GOT3 (cell line): ENCODE data around the gene KIN.
"Not testable (repeated sequence)": the region's sequence is repeated elsewhere in the genome, so short reads cannot be mapped to it uniquely, and the experiment has no call there.

Source experiments
- DNase-seq: peaks from one replicate; lab custom pipeline; 2025; ENCODE audit warnings: mixed read lengths; lab: John Stamatoyannopoulos, UW

KIN gene, protein sequence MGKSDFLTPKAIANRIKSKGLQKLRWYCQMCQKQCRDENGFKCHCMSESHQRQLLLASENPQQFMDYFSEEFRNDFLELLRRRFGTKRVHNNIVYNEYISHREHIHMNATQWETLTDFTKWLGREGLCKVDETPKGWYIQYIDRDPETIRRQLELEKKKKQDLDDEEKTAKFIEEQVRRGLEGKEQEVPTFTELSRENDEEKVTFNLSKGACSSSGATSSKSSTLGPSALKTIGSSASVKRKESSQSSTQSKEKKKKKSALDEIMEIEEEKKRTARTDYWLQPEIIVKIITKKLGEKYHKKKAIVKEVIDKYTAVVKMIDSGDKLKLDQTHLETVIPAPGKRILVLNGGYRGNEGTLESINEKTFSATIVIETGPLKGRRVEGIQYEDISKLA

DNA sequence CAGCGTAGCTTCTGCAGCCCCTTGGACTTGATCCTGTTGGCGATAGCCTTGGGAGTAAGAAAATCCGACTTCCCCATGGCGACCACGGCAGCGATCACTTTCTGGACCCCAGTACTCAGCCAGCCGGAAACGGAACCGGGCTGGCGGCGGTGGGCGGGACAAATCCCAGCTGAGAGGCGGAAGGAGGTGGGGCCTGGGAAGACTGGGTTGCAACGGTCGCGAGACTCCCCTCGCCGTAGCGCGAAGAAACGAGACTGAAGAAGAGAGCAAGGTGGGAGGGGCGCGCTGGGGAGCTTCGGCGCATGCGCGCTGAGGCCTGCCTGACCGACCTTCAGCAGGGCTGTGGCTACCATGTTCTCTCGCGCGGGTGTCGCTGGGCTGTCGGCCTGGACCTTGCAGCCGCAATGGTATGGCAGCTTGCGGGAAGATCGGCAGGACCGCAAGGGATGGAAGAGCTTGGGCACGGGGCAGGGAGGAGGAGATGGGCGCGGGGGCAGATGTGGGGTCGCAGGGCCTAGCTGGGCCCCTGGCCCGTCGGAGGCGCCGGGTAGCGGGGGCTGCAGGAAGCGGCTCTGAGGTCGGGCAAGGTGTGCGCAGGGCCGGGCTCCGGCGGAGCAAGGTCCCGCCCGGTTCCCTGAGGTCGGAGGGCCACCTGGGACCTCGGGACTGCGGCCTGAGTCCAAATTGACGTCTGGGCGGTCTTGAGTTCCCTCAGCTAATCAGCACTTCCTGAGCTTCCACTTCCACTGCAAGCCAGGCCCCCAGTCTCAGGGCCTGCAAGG lies at the start of gene KIN, which contains the start of gene ATP5F1C:
Gene KIN, minus strand, starts transcription at position 137 of the 782 bp plus-strand sequence. Its CDS starts 60 bp downstream, at position 77.
Gene ATP5F1C, plus strand, starts transcription at position 321 of the 782 bp plus-strand sequence. Its CDS starts 31 bp downstream, at position 352.
- peak; percentile 91 for DNase-seq

DNA sequence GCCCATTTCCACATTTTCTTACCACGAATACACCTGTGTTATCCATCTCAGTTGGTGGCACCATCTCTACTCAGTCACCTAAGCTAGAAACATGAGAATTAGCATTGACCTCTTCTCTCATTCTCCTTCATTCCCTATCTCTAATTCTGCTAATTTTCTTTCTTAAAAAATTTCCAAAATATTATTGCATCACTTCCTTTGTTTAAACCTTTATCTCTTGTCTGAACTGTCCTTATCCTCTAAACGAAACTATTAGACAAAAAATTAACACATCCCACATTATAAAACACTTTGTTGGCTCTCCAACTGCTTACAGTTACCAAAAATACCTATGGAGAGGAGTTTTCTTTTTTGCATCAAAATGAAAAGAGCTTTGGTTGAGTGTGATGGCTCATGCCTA lies 48.8 kb upstream of the KIN start:
- no peak for DNase-seq

DNA sequence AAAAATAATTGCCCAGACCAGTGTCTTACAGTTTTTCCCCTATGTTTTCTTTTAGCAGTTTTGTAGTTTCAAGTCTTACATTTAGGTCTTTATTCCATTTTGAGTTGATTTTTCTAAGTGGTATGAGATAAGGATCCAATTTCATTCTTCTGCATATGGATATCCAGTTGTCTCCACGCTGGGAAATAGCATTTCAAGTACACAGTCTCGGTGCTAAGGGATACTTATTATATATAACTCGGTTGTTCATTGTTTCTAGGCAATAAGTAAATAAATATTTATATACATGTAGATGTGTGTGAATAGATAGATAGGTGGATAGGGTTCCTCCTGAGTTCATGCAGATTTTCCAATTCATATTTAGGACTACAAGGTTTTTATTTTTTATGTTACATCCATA lies 46.5 kb upstream of the KIN start:
- DNase-seq: no peak

GRCh38 chr10:7833210-7833609 lies 45.4 kb upstream of the KIN start:
- no peak for DNase-seq

GRCh38 chr10:7832060-7832459 lies 44.3 kb upstream of the KIN start:
- DNase-seq: no peak

DNA sequence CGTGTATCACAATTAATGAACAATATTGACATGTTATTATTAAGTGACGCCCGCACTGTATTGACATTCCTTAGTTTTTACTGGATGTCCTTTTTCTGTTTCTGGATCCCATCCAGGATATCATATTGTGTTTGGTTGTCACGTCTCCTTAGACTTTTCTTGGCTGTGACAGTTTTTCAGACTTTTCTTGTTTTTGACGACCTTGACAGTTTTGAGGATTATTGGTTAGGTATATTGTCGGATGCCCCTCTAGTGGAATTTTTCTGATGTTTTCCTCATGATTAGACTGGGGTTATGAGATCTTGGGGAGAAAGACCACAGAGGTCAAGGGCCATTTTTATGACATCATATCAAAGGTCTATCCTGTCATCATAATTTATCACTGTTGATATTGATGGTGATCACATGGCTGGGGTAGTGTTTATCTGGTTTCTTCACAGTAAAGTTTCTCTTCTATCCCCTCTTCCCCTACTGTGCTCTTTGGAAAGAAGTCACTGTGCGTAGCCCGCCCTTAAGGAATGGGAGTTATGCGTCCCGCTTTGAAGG lies 41.6 kb upstream of the KIN start:
- no peak for DNase-seq

DNA sequence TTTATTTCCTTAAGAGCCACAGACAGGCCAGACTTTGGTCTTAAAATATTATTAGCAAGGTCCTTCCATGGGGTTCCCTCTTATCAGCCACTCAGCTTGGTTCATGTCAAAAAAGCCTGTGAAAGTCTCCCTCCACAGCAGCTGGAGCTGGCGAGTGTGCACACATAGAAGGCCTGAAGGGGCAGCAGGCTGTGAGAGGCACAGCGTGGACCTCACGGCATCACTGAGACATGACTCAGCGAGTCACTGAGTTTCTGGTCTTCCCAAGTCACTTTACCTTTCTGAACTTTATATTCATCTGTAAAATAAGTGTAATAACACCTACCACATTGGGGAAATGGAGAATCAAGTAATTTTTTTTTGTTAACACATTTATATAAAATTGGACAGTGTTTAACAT lies 39.2 kb upstream of the KIN start:
- no peak for DNase-seq

DNA sequence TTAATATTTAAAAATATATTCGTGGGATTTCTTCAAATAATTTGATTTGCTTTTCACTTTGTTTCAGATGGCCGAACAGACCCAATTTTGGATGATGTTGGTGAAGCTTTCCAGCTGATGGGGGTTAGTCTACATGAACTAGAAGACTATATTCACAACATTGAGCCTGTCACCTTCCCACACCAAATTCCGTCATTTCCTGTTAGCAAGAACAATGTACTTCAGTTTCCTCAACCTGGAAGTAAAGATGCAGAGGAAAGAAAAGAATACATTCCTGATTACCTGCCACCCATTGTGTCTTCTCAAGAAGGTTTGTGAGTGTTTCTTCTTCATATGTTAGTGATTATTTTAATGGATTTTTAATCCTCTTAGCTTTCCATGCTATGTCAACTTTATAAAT lies 36.5 kb upstream of the KIN start:
- no peak for DNase-seq

GRCh38 chr10:7819121-7819460 lies 31.3 kb upstream of the KIN start:
- DNase-seq: no peak

GRCh38 chr10:7818295-7819120 lies 30.7 kb upstream of the KIN start, which contains the start of gene TAF3:
Gene TAF3 (plus strand): TSS chr10:7818505. CDS start chr10:7818710, 205 bp downstream.
- peak; percentile 51 for DNase-seq

DNA sequence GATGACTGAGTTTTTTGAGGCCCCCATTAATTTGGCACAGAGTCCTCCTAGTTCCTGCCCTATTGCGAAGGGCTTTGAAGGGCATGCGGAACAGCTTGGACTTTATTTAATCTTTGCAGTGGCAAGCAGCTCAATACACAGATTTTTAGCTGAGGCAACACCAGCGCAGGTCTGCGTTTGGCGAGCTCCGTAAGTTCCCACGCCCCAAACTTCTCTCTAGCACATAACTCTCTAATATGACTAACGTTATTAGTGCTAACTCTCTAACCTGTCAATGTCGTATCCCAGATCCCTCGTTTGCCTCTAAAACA lies 30.1 kb upstream of the KIN start:
- no peak for DNase-seq

DNA sequence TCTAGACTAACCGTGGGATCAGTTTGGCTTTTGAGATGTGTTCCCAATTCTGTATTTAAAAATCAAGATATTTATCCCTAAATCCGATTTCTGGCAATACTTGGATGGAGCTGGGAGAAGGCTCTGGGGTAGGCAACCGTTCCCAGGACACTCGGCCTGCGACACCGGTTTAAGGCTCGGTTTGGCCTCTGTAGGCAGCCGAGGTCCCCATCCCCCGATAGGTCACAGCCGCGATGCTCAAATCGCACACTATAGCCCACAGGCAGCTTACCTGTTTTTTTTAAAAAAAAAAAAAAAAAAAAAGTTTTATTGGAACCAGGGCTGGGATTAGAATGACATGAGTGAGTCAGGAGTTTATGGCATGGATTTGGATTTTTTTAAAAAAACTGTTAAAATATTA lies 29.8 kb upstream of the KIN start:
- DNase-seq: no peak

DNA sequence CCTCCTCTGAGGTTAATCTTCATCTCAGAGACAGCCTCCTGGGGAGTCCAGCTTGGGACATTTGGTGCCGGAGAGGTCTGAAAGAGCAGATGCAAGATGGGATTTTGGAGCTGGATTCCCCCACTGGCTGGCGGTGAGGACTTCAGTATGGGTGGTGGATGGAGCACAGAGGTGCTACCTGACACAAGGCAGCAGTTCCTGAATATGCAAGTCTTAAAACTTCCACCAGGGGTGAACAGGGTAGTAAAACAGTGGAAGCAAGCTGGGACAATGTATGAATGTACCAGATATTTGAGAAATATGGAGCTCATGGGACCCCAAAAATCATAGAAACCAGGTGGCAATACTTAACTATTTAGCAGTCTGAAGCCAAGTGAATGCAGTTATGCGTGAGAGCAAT lies 25.7 kb upstream of the KIN start:
- DNase-seq: no peak

GRCh38 chr10:7811743-7812142 lies 23.9 kb upstream of the KIN start:
- not testable (repeated sequence) for DNase-seq

DNA sequence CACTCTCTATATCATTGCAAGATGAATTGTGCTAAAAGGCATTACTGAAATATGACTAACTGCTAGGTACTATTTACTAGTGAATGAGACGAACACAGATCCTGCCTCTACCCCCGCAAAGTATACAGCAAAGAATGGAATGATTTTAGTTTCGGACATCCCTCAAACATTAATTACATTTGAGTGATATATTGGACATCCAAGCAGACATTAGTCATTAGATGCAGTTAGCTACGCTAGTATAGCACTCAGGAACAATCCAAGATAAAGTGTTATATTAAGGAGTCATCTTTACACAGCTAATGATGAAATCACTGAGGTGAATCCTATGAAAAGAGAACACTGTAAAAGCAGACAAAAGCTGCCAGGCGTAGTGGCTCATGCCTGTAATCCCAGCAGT lies 23.2 kb upstream of the KIN start:
- no peak for DNase-seq

GRCh38 chr10:7810443-7810842 lies 22.6 kb upstream of the KIN start:
- DNase-seq: no peak

- no peak for DNase-seq
Observed at GRCh38 chr10:7808686-7809267, 21.0 kb upstream of the KIN start.

DNA sequence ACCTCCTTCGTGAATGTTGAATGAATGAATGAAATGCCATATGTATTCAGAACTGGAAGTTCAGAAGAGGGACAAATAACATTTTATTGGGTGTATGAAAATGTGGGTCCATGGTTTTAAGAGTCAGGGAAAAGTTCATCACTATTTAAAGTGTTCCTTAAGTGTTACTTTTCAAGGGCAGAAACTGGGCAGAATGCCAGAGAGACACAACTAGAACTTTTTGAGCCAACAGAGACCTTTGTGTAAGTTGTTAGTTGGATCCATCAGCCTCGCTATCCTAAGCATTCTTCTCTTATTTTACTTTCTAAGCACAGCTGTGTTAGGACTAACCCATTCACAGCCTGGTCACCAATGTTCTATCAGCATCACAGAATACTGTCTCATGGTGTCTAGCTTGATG lies 16.9 kb upstream of the KIN start:
- no peak for DNase-seq

DNA sequence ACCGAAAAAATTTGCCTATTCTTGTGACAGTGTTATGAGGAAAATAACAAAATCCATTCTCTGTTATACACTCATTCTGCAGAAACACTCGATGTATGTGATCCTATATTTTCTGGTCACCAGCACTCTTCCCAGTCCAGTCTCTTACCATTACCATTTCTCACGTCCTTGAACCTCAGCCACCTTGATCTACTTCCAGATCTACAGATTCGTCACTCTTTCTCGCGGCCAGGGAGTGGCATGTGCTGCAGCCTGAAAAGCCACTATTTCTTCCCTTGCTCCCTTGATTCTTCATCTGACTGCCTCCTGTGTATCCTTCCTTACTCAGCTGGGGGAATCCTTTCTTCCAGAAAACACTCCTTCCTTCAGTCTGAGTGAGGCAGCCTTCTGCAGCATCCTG lies 16.4 kb upstream of the KIN start:
- no peak for DNase-seq

- no peak for DNase-seq
Observed at GRCh38 chr10:7802606-7803005, 14.8 kb upstream of the KIN start.

GRCh38 chr10:7797582-7797981 lies 9.8 kb upstream of the KIN start:
- DNase-seq: no peak

DNA sequence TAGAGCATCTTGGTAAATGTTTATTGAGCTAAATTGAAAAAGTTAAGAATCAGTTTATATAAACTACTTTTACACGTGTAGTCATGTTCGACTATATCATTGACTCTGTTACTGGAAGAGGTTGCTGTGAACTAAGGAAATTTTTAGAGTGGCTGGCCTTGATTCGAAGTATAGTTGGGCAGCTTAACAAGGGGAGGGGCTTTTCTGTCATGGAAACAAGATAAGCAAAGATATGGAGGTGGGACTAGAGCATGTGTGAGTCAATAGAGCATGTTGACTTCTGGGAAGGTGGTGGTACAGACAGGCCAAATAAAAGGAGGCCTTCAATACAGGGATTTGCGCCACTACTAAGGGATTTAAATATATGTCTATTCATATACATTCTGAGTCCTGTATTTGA lies 7.8 kb upstream of the KIN start:
- DNase-seq: no peak
